Activated CD4-positive, alpha-beta T cell treated with anti-CD3 and anti-CD28 coated beads for 36 hours (primary cell): ENCODE measurements around the gene OPTN. TPM values are rescaled to one million over a fixed set of nuclear protein-coding genes. Genes with fewer than 3 reads are reported as not detected.
"Not testable (repeated sequence)": the region's sequence is repeated elsewhere in the genome, so short reads cannot be mapped to it uniquely, and the experiment has no call there.

Experiments used
- ATAC-seq: fragments of 200-7000 bp; cut with Tn5 transposase; one replicate; pipeline ENCODE4 v1.10.0; 2021; ENCODE audit warnings: mild to moderate bottlenecking, moderate library complexity
- CTCF ChIA-PET: fragments of 350-600 bp; sonication (Branson Sonifier 250); formaldehyde crosslinking; loops from one replicate; lab custom pipeline; 2021; ENCODE audit warnings: antibody characterized with exemption; lab: Charles Lee
- POLR2A ChIA-PET: fragments of 350-600 bp; sonication (Branson Sonifier 250); formaldehyde crosslinking; loops from one replicate; lab custom pipeline; 2021; ENCODE audit warnings: antibody characterized with exemption, inconsistent platforms; lab: Charles Lee
- DNase-seq: peaks from one replicate; pipeline ENCODE4 v3.0.0-alpha.2; 2020
- H3K27ac Mint-ChIP-seq: one replicate; pipeline ENCODE4 v1.8.0; 2021; ENCODE audit warnings: mixed read lengths
- H3K27me3 Mint-ChIP-seq: one replicate; pipeline ENCODE4 v1.8.0; 2021; ENCODE audit warnings: mixed read lengths
- H3K36me3 Mint-ChIP-seq: one replicate; pipeline ENCODE4 v1.8.0; 2021; ENCODE audit warnings: low read depth, mixed read lengths
- H3K4me1 Mint-ChIP-seq: one replicate; pipeline ENCODE4 v1.8.0; 2021; ENCODE audit warnings: mixed read lengths
- H3K4me3 Mint-ChIP-seq: one replicate; pipeline ENCODE4 v1.8.0; 2021; ENCODE audit warnings: mild to moderate bottlenecking, moderate library complexity, mixed read lengths
- H3K9me3 Mint-ChIP-seq: one replicate; pipeline ENCODE4 v1.8.0; 2021; ENCODE audit warnings: low read depth, mixed read lengths
- intact Hi-C, 2 experiments: fragments of 100-400 bp; cut with DNase I in 1 of 2; cut with micrococcal nuclease in 1 of 2; formaldehyde crosslinking; loops; one replicate each; pipeline versions ENCODE4 v1.14.2 to v1.15.1; 2022 to 2024; cut with DNase I, micrococcal nuclease
- total RNA-seq, 2 experiments: library from RNA; stranded (reverse); gene quantifications; one replicate each; pipeline ENCODE4 v1.2.3, GENCODE V29; 2021

The OPTN gene
- total RNA-seq, 2 experiments from 2014 or later = 57.4 to 67.8 TPM

- ATAC-seq = no peak
Observed at GRCh38 chr10:13121500-13121854, 21.5 kb downstream of the OPTN start.

GRCh38 chr10:13136651-13137050, 36.7 kb downstream of the OPTN start:
- Mint-ChIP-seq H3K36me3 (peaks cover 60% of the 10 kb centered on the region), H3K4me1 (no peaks in the 10 kb centered on the region), H3K9me3 (no peaks in the 10 kb centered on the region), H3K27me3 (no peaks in the 10 kb centered on the region), H3K27ac (no peak overlapping the region), H3K4me3 (no peak overlapping the region)
- intact Hi-C loops = no loop called here
- no peak for DNase-seq
- POLR2A ChIA-PET = no interaction called here
- CTCF ChIA-PET = no interaction called here
- no peak for ATAC-seq

More at GRCh38 chr10:13121500-13121854, 21.5 kb downstream of the OPTN start:
- Mint-ChIP-seq H3K4me1 (peaks cover 18% of the 10 kb centered on the region), H3K36me3 (peaks cover 74% of the 10 kb centered on the region), H3K9me3 (no peaks in the 10 kb centered on the region), H3K4me3 (no peak overlapping the region), H3K27ac (no peak overlapping the region), H3K27me3 (no peaks in the 10 kb centered on the region)
- CTCF ChIA-PET = no interaction called here
- no peak for DNase-seq
- POLR2A ChIA-PET = no interaction called here
- intact Hi-C loops = no loop called here

- ATAC-seq (no peak), DNase-seq (no peak)
- Mint-ChIP-seq H3K27me3 (no peaks in the 10 kb centered on the region), H3K4me3 (no peak overlapping the region), H3K4me1 (no peaks in the 10 kb centered on the region), H3K27ac (no peak overlapping the region), H3K9me3 (no peaks in the 10 kb centered on the region), H3K36me3 (peaks cover 62% of the 10 kb centered on the region)
- intact Hi-C loops = no loop called here
- CTCF ChIA-PET = no interaction called here
- POLR2A ChIA-PET = no interaction called here
Observed at GRCh38 chr10:13139150-13139549, 39.2 kb downstream of the OPTN start.

- Mint-ChIP-seq H3K4me3 (no peak overlapping the region), H3K4me1 (no peaks in the 10 kb centered on the region), H3K9me3 (peaks cover 5% of the 10 kb centered on the region), H3K27me3 (no peaks in the 10 kb centered on the region), H3K36me3 (peaks cover 66% of the 10 kb centered on the region), H3K27ac (no peak overlapping the region)
- no peak for ATAC-seq
- intact Hi-C loops = no loop called here
- POLR2A ChIA-PET = no interaction called here
- DNase-seq = no peak
- CTCF ChIA-PET = no interaction called here
Observed at GRCh38 chr10:13139676-13140075, 39.7 kb downstream of the OPTN start.

- ATAC-seq = no peak
- Mint-ChIP-seq H3K27me3 (no peaks in the 10 kb centered on the region), H3K4me1 (no peaks in the 10 kb centered on the region), H3K9me3 (peaks cover 11% of the 10 kb centered on the region), H3K36me3 (peaks cover 59% of the 10 kb centered on the region), H3K27ac (no peak overlapping the region), H3K4me3 (no peak overlapping the region)
- CTCF ChIA-PET = interaction anchor here (0.5 kb wide), 1 partner anchor 31 kb away, joined by 4 read pairs; no protein-coding TSS in a partner anchor
- POLR2A ChIA-PET = no interaction called here
- intact Hi-C loops = no loop called here
- DNase-seq = no peak
Observed at GRCh38 chr10:13140627-13141190, 40.7 kb downstream of the OPTN start.

GRCh38 chr10:13143766-13144165, 43.8 kb downstream of the OPTN start:
- intact Hi-C loops = no loop called here
- Mint-ChIP-seq H3K9me3 (peaks cover 23% of the 10 kb centered on the region), H3K4me1 (no peaks in the 10 kb centered on the region), H3K36me3 (peaks cover 44% of the 10 kb centered on the region), H3K4me3 (no peak overlapping the region), H3K27me3 (no peaks in the 10 kb centered on the region), H3K27ac (no peak overlapping the region)
- ChIA-PET CTCF (interaction anchor here (0.7 to 1.4 kb wide), 2 partner anchors 12 to 1338 kb away, joined by 3 to 4 read pairs; no protein-coding TSS in a partner anchor), POLR2A (interaction anchor here (0.7 kb wide), 1 partner anchor 142 kb away, joined by 6 read pairs; no protein-coding TSS in a partner anchor)
- ATAC-seq = no peak
- no peak for DNase-seq

- POLR2A ChIA-PET = no interaction called here
- H3K36me3 Mint-ChIP-seq = peaks cover 40% of the 10 kb centered on the region
- no peak overlapping the region for H3K27ac Mint-ChIP-seq
- H3K4me3 Mint-ChIP-seq = no peak overlapping the region
- no peaks in the 10 kb centered on the region for H3K4me1 Mint-ChIP-seq
- DNase-seq (no peak), ATAC-seq (no peak)
- no peaks in the 10 kb centered on the region for H3K27me3 Mint-ChIP-seq
- intact Hi-C loops = no loop called here
- peaks cover 23% of the 10 kb centered on the region for H3K9me3 Mint-ChIP-seq
- CTCF ChIA-PET = no interaction called here
Observed at GRCh38 chr10:13144814-13145213, 44.9 kb downstream of the OPTN start.

- Mint-ChIP-seq H3K4me3 (no peak overlapping the region), H3K27me3 (no peaks in the 10 kb centered on the region), H3K9me3 (peaks cover 25% of the 10 kb centered on the region), H3K4me1 (no peaks in the 10 kb centered on the region), H3K27ac (no peak overlapping the region), H3K36me3 (peaks cover 27% of the 10 kb centered on the region)
- DNase-seq (no peak), ATAC-seq (no peak)
- ChIA-PET POLR2A (no interaction called here), CTCF (no interaction called here)
- intact Hi-C loops = no loop called here
Observed at GRCh38 chr10:13146379-13146778, 46.4 kb downstream of the OPTN start.

GRCh38 chr10:13147161-13147560, 47.2 kb downstream of the OPTN start:
- no peak for DNase-seq
- ATAC-seq = no peak
- Mint-ChIP-seq H3K27me3 (no peaks in the 10 kb centered on the region), H3K4me1 (no peaks in the 10 kb centered on the region), H3K27ac (no peak overlapping the region), H3K9me3 (peaks cover 25% of the 10 kb centered on the region), H3K4me3 (no peak overlapping the region), H3K36me3 (peaks cover 26% of the 10 kb centered on the region)
- CTCF ChIA-PET = no interaction called here
- POLR2A ChIA-PET = no interaction called here
- intact Hi-C loops = no loop called here

GRCh38 chr10:13152296-13152695, 52.3 kb downstream of the OPTN start:
- DNase-seq = no peak
- POLR2A ChIA-PET = no interaction called here

GRCh38 chr10:13155860-13156259, 55.9 kb downstream of the OPTN start:
- H3K27ac Mint-ChIP-seq, intact Hi-C loops, H3K27me3 Mint-ChIP-seq, DNase-seq, CTCF ChIA-PET, H3K9me3 Mint-ChIP-seq, POLR2A ChIA-PET, H3K4me3 Mint-ChIP-seq, H3K36me3 Mint-ChIP-seq, ATAC-seq, H3K4me1 Mint-ChIP-seq: not testable (repeated sequence)

More at GRCh38 chr10:13152296-13152695, 52.3 kb downstream of the OPTN start:
- peaks cover 8% of the 10 kb centered on the region for H3K9me3 Mint-ChIP-seq
- H3K27ac Mint-ChIP-seq = no peak overlapping the region
- peaks cover 2% of the 10 kb centered on the region for H3K36me3 Mint-ChIP-seq
- H3K4me1 Mint-ChIP-seq = peaks cover under 1% of the 10 kb centered on the region
- no peak for ATAC-seq
- CTCF ChIA-PET = no interaction called here
- H3K27me3 Mint-ChIP-seq = peaks cover 3% of the 10 kb centered on the region
- no peak overlapping the region for H3K4me3 Mint-ChIP-seq
- intact Hi-C loops = no loop called here

- ChIA-PET POLR2A (no interaction called here), CTCF (interaction anchor here (1.4 kb wide), 1 partner anchor 145 kb away, joined by 8 read pairs; no protein-coding TSS in a partner anchor)
- peak overlapping the region; percentile 37 for H3K27ac Mint-ChIP-seq
- H3K4me1 Mint-ChIP-seq = peaks cover 16% of the 10 kb centered on the region
- peak overlapping the region; percentile 59 for H3K4me3 Mint-ChIP-seq
- peaks cover 3% of the 10 kb centered on the region for H3K27me3 Mint-ChIP-seq
- H3K36me3 Mint-ChIP-seq = peaks cover 14% of the 10 kb centered on the region
- DNase-seq (peak; percentile 53), ATAC-seq (no peak)
- H3K9me3 Mint-ChIP-seq = no peaks in the 10 kb centered on the region
- intact Hi-C loops = no loop called here
Observed at GRCh38 chr10:13158401-13158800, 58.4 kb downstream of the OPTN start.
